ENCODE results near the gene TMEM45B. TPM values are rescaled to one million over a fixed set of nuclear protein-coding genes. Genes with fewer than 3 reads are reported as not detected.
A peak's percentile ranks its signal among the peaks of the same experiment; 100 is the strongest.

TMEM45B gene
- polyA plus RNA-seq, 2 of the 4 experiments (the other 2 are of a cell fraction) = 0.44 TPM; not detected in 1

- no peak for FAIRE-seq
- no peaks in the 10 kb centered on the region for H3K9me3 ChIP-seq
- no peak overlapping the region for H3K27ac ChIP-seq
- H3K4me2 ChIP-seq = no peak overlapping the region
- H3K4me3 ChIP-seq = no peak overlapping the region
- ChIA-PET POLR2A (no interaction called here), CTCF (no interaction called here)
- no peak for ATAC-seq
- no peak for DNase-seq (ENCODE audit: low read depth in 1 of 2, low spot score in 1 of 2)
- peaks cover 4% of the 10 kb centered on the region; the same call in 1 of the 3 replicates for H3K4me1 ChIP-seq
- TF ChIP-seq JUN (IDR thresholded peaks at IDR 0.05) = no peak
- no peak for TF ChIP-seq MAFK (IDR thresholded peaks at IDR 0.05; ENCODE audit: partially characterized antibody)
- TF ChIP-seq CBX8 (IDR thresholded peaks at IDR 0.05) = no peak
- no peak for TF ChIP-seq POLR2AphosphoS2 (conservative IDR thresholded peaks at IDR 0.05; ENCODE audit: low read length)
- TF ChIP-seq PBX3 (IDR thresholded peaks at IDR 0.05) = no peak
- TF ChIP-seq, protein P1, sequence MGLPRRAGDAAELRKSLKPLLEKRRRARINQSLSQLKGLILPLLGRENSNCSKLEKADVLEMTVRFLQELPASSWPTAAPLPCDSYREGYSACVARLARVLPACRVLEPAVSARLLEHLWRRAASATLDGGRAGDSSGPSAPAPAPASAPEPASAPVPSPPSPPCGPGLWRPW (IDR thresholded peaks at IDR 0.05) = no peak
- no peak for TF ChIP-seq NPAS2 (CRISPR knock-in tag; IDR thresholded peaks at IDR 0.05; ENCODE audit: borderline replicate concordance)
- TF ChIP-seq, protein P2, sequence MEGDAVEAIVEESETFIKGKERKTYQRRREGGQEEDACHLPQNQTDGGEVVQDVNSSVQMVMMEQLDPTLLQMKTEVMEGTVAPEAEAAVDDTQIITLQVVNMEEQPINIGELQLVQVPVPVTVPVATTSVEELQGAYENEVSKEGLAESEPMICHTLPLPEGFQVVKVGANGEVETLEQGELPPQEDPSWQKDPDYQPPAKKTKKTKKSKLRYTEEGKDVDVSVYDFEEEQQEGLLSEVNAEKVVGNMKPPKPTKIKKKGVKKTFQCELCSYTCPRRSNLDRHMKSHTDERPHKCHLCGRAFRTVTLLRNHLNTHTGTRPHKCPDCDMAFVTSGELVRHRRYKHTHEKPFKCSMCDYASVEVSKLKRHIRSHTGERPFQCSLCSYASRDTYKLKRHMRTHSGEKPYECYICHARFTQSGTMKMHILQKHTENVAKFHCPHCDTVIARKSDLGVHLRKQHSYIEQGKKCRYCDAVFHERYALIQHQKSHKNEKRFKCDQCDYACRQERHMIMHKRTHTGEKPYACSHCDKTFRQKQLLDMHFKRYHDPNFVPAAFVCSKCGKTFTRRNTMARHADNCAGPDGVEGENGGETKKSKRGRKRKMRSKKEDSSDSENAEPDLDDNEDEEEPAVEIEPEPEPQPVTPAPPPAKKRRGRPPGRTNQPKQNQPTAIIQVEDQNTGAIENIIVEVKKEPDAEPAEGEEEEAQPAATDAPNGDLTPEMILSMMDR (IDR thresholded peaks at IDR 0.05) = no peak
- TF ChIP-seq, protein P3, sequence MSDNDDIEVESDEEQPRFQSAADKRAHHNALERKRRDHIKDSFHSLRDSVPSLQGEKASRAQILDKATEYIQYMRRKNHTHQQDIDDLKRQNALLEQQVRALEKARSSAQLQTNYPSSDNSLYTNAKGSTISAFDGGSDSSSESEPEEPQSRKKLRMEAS (IDR thresholded peaks at IDR 0.05) = no peak
- TF ChIP-seq ZSCAN20 (CRISPR knock-in tag; IDR thresholded peaks at IDR 0.05) = no peak
- no peak for TF ChIP-seq NFE2L2 (conservative IDR thresholded peaks at IDR 0.05; ENCODE audit: low read length)
- TF ChIP-seq NR3C1 (IDR thresholded peaks at IDR 0.05) = no peak
- TF ChIP-seq ZC3H11A (IDR thresholded peaks at IDR 0.05) = no peak
Measured at GRCh38 chr11:129800655-129801054, 15.0 kb upstream of the TMEM45B start.

- DNase-seq (ENCODE audit: low read depth in 1 of 2, low spot score in 1 of 2) = no peak
- no peak for ATAC-seq
- Histone ChIP-seq H3K4me3 (no peak overlapping the region), H3K4me2 (peak overlapping the region; percentile 21; the same call in 1 of the 3 replicates), H3K9me3 (no peaks in the 10 kb centered on the region), H3K27ac (0 out of 6 replicates have a peak overlapping the region, but pooled peaks of 1 of the 2 experiments have one; percentile 35), H3K4me1 (peaks cover 4% of the 10 kb centered on the region; the same call in 1 of the 3 replicates)
- FAIRE-seq = no peak
- CTCF ChIA-PET = interaction anchor here (1.3 to 2.0 kb wide), 3 partner anchors 14 to 100 kb away, joined by 3 to 6 read pairs (median 4); no protein-coding TSS in a partner anchor
- 79% methylated on average over 4 of the region's 4 CpGs for WGBS (ENCODE audit: missing lambda C conversion rate)
- POLR2A ChIA-PET = no interaction called here
- no peak for TF ChIP-seq CEBPB (IDR thresholded peaks at IDR 0.05)
- TF ChIP-seq HEYL (CRISPR knock-in tag; IDR thresholded peaks at IDR 0.05) = no peak
- no peak for TF ChIP-seq POLR2AphosphoS2 (conservative IDR thresholded peaks at IDR 0.05; ENCODE audit: low read length)
- TF ChIP-seq, protein P2 (IDR thresholded peaks at IDR 0.05) = no peak
- no peak for TF ChIP-seq EHMT2 (IDR thresholded peaks at IDR 0.05; ENCODE audit: low read depth)
Measured at GRCh38 chr11:129803533-129803932, 12.1 kb upstream of the TMEM45B start.

- no peak overlapping the region for H3K4me3 ChIP-seq
- no peak for ATAC-seq
- H3K4me1 ChIP-seq = peaks cover 4% of the 10 kb centered on the region; the same call in 1 of the 3 replicates
- FAIRE-seq = no peak
- H3K4me2 ChIP-seq = 0 out of 3 replicates have a peak overlapping the region, but pooled peaks have one; percentile 21
- whole genome bisulfite sequencing (ENCODE audit: missing lambda C conversion rate) = 65% methylated on average over 3 of the region's 3 CpGs
- CTCF ChIA-PET = interaction anchor here (1.3 to 2.0 kb wide), 3 partner anchors 15 to 100 kb away, joined by 3 to 6 read pairs (median 4); no protein-coding TSS in a partner anchor
- H3K9me3 ChIP-seq = no peaks in the 10 kb centered on the region
- POLR2A ChIA-PET = no interaction called here
- H3K27ac ChIP-seq = no peak overlapping the region
- no peak for DNase-seq (ENCODE audit: low read depth in 1 of 2, low spot score in 1 of 2)
- TF ChIP-seq FOXS1 (CRISPR knock-in tag; IDR thresholded peaks at IDR 0.05) (no peak), POLR2AphosphoS2 (conservative IDR thresholded peaks at IDR 0.05; ENCODE audit: low read length) (no peak), POLR2A (IDR thresholded peaks at IDR 0.05; ENCODE audit: low read length) (no peak), PHF8 (IDR thresholded peaks at IDR 0.05; ENCODE audit: borderline replicate concordance, low read depth) (no peak), RARB (CRISPR knock-in tag; IDR thresholded peaks at IDR 0.05) (no peak), NPAS2 (CRISPR knock-in tag; IDR thresholded peaks at IDR 0.05; ENCODE audit: borderline replicate concordance) (no peak), MAZ (IDR thresholded peaks at IDR 0.05; ENCODE audit: borderline replicate concordance, low read depth, low read length) (no peak), RAD21 (conservative IDR thresholded peaks at IDR 0.05 in 1 of 2, IDR thresholded peaks at IDR 0.05 in 1 of 2) (no peak), KDM1A (IDR thresholded peaks at IDR 0.05; ENCODE audit: low read depth) (no peak), BHLHE40 (IDR thresholded peaks at IDR 0.05; ENCODE audit: low read depth, low read length) (no peak), PBX3 (IDR thresholded peaks at IDR 0.05) (no peak)
- TF ChIP-seq, protein P4, sequence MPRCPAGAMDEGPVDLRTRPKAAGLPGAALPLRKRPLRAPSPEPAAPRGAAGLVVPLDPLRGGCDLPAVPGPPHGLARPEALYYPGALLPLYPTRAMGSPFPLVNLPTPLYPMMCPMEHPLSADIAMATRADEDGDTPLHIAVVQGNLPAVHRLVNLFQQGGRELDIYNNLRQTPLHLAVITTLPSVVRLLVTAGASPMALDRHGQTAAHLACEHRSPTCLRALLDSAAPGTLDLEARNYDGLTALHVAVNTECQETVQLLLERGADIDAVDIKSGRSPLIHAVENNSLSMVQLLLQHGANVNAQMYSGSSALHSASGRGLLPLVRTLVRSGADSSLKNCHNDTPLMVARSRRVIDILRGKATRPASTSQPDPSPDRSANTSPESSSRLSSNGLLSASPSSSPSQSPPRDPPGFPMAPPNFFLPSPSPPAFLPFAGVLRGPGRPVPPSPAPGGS (IDR thresholded peaks at IDR 0.05) = no peak
- TF ChIP-seq, protein P5, sequence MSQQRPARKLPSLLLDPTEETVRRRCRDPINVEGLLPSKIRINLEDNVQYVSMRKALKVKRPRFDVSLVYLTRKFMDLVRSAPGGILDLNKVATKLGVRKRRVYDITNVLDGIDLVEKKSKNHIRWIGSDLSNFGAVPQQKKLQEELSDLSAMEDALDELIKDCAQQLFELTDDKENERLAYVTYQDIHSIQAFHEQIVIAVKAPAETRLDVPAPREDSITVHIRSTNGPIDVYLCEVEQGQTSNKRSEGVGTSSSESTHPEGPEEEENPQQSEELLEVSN (IDR thresholded peaks at IDR 0.05; ENCODE audit: borderline replicate concordance, low read depth) = no peak
Measured at GRCh38 chr11:129804012-129804411, 11.6 kb upstream of the TMEM45B start.
